Prostate gland (tissue), 2 donors: Measurements from ENCODE around the gene SRPRB.

Experiments used
- POLR2A ChIP-seq: fragments of 450-650 bp; IDR thresholded peaks from one replicate; pipeline ENCODE4 v1.6.1; 2016; ENCODE audit warnings: antibody characterized with exemption, mild to moderate bottlenecking
- POLR2AphosphoS5 ChIP-seq: sonication (generic); formaldehyde crosslinking; IDR thresholded peaks from one replicate; pipeline ENCODE4 v1.6.1; 2017; ENCODE audit warnings: antibody characterized with exemption
- TF ChIP-seq, protein P1 (sequence below), 4 experiments: fragments of 200-600 bp in 2 of 4; fragments of 450-650 bp in 2 of 4; sonication (generic) in 2 of 4; IDR thresholded peaks; 1 replicate in 3 of 4; 2 replicates in 1 of 4; pipeline ENCODE4 v1.5.1; 2016 to 2019; ENCODE audit warnings: antibody characterized with exemption in 4 of 4, mild to moderate bottlenecking in 2 of 4, moderate library complexity in 2 of 4

DNA sequence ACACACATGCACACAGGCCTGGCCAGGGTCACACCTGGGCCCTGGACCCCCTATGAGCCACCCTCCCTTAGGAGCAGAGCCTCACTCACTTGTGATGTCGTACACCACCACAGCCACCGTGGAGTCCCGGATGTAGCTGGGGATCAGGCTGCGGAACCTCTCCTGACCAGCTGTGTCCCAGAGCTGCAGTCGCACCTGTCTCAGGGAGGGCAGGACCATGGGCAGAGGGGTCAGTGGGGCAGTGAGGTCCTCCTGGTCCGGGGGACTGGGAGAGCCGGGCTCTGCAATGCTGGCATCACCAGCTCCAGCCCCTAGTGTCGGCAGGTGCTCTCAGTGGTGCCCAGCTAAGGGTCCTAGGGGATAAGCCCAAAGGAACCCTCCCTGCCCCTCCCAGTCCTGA lies 35.6 kb downstream of the SRPRB start:
- TF ChIP-seq POLR2AphosphoS5, result no peak
- TF ChIP-seq, protein P1, sequence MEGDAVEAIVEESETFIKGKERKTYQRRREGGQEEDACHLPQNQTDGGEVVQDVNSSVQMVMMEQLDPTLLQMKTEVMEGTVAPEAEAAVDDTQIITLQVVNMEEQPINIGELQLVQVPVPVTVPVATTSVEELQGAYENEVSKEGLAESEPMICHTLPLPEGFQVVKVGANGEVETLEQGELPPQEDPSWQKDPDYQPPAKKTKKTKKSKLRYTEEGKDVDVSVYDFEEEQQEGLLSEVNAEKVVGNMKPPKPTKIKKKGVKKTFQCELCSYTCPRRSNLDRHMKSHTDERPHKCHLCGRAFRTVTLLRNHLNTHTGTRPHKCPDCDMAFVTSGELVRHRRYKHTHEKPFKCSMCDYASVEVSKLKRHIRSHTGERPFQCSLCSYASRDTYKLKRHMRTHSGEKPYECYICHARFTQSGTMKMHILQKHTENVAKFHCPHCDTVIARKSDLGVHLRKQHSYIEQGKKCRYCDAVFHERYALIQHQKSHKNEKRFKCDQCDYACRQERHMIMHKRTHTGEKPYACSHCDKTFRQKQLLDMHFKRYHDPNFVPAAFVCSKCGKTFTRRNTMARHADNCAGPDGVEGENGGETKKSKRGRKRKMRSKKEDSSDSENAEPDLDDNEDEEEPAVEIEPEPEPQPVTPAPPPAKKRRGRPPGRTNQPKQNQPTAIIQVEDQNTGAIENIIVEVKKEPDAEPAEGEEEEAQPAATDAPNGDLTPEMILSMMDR (IDR thresholded peaks at IDR 0.05), result no peak
- TF ChIP-seq POLR2A, result no peak
